COLO829 (cell line): ENCODE measurements around the gene MARCKSL1.

Experiments
- DNase-seq: peaks from one replicate; pipeline ENCODE4 v3.0.0; 2012; ENCODE audit warnings: low spot score

Gene MARCKSL1

DNA sequence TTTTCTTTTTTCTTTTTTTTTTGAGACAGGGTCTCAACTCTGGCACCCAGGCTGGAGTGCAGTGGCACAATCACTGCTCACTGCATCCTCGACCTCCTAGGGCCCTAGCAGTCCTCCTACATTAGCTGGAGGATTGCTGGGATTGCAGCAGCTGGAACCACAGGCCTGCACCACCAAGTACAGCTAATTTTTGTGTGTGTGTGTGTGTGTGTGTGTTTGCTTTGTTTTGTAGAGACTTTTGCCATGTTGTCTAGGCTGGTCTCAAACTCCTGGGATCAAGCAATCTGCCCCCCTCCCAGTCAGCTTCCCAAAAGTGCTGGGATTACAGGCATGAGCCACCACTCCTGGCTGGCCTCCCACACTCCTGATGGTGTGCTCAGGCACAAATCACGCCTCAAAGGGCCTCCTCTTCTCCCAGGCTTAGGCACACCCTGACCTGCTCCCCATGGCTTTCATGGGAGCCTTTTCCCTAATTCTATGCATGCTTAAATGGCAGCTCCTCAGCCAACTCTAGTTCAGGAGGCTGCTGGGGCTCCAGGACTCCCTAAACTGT is 16.9 kb upstream of the MARCKSL1 start:
- no peak for DNase-seq

DNA sequence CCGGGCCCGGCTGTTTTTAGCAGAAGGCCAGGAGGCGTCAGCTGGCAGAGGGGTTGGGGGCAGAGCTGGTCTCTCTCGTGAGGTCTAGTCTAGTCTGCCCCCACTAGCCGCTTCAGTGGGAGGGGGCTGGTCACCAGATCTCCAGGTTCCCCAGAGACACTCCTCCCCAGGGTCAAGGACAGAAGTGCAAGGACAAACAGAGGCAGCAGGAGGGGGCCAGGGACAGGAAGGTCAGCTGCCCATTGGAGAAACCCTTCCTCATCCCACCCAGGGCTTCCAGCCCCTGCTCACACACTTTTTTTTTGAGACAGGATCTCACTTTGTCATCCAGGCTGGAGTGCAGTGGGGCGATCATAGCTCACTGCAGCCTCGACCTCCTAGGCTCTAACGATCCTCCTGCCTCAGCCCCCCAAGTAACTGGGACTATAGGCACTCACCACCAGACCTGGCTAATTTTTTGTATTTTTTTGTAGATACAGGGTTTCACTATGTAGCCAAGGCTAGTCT is 16.3 kb upstream of the MARCKSL1 start:
- DNase-seq = no peak

DNA sequence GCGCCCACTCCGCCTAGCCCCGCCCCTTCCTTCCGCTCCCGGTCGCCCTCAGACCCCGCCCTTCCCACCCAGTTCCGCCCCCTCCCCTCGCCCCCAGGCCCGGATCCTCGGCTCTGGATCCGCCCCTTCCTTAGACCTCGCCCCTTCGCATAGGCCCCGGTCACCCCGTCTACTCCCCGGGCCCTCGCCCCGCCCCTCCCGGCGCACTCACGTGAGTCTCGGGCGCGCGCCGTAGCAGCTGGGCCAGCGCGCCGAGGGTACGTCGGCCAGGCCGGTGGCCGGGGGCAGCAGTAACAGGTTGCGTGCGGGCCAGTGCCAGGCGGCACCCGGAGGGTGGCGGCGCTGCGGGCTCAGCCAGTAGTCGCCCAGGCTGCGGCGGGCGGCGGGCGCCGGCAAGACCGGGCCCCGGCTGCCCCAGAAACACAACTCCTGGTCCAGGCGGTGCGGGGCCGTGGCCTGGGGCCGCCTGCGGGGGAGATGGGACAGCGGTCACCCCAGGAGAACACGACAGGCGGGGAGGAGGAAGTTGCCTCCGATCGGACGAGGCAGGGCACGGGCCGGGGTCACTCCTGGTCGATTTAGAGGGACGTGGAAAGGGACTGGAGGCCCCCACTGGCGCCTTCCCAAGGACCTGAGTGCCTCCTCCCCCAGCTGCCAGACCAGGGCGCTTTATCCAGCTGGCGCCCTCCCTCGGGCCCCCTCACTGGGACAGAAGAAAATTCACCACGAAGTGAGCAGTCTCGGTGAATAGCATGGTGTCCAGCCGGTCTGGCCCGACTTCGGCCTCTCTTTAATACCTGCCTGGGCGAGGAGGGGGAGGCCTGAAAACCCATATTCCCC is 15.6 kb upstream of the MARCKSL1 start:
- DNase-seq = peak; percentile 89

DNA sequence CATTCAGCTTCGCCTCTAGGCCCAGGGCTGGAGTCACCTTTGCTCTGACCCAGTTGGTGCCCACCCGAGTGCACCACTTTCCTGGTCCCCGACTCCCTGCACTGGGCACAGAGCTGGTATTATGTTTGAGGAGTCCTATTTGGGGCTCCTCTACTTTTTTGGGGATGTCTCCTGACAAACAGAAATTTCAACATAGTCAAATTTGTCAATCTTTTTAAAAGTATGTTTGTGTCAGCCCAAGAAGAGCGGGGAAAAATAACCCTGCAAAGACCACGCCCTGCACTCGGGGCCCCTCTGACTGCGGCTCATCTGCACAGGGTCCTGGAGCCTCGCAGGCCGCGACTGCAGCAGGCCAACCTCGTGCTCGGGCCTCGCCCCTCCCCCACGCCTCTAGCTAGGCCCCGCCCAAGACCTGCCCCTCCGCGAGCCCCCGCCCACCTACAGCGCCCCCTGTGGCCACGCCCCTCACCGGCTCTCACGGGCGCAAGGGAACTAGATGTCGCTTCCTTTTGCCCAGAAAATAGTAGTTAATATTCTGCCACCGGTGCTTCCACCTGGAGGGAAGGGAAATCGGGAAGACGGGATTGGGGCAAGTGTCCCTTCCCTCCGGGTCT is 14.9 kb upstream of the MARCKSL1 start:
- DNase-seq = peak; percentile 64

DNA sequence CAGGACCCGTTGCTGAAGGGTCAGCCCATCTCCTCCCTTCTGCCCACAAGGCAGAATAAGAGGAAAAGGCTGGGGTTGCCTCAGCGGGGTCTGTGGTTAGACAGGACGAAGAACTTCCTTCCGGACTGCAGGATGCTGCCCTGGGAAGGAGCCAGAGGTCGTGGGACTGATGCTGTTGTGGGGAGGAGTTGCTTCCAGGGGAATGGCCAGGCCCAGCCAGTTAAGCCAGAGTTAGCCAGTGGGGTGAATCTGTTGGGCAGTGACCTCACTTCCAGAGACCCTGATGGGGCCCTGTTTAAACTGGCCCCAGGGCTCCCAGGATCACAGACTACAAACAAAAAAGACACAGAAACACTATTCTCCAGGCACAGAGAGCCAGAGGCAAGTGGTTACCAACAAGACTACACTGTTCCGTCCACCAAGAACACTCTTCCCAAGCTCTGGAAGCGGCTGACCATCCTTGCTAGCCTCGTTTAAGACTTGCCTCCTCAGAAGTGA is 13.2 kb upstream of the MARCKSL1 start:
- no peak for DNase-seq

DNA sequence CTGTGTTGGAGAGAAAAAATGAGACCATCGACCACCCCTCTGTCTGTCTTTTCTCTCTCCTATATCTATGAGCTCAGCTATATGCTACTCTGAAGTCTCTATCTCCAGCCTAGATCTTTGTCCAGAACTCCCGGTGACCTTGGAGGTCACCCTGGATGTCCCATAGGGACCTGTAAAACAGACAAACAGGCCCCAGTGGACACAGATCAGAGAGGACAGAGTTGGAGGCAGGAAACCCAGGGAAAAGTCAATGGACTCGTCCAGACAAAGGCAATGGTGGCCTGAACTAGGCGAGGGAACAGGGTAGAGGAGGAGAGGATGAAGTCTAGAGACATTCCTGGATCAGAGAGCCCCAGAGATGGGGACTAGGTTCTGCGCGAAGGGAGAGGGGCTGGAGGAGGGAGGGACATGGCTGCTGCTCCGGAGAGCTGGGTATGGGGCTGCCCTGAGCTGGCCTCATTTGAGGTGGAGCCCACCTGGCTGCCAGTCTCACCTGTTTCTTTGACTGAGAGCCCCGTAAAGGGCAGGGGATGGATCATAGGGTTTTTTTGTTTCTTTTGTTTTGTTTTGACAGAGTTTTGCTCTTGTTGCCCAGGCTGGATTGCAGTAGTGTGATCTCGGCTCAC is 10.6 kb upstream of the MARCKSL1 start:
- DNase-seq = no peak

DNA sequence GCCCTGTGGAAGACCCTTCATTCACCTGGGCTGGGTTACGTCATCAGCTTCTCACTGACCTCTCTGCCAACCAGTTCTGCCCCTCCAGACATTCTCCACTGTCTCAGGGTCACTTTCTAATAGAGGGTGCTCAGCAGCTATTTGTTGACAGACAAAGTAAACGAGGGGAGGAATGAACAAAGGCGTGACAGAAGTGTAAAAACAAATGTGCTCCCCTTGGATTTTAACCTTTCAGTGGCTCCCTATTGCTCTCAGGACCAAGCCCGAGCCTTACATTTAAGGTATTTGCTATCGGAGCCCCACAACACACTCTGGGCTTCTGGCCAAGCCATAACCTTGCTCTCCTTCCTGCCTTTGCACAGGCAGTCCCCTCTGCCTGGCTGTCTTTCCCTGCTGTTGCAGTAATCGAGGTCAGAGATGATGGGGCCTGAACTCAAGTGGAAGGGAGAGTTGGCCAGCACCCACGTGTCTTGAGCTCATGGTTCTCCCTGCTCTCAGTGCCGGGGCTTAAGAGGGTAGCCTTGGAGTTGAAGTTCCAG is 9.3 kb upstream of the MARCKSL1 start:
- DNase-seq = no peak

DNA sequence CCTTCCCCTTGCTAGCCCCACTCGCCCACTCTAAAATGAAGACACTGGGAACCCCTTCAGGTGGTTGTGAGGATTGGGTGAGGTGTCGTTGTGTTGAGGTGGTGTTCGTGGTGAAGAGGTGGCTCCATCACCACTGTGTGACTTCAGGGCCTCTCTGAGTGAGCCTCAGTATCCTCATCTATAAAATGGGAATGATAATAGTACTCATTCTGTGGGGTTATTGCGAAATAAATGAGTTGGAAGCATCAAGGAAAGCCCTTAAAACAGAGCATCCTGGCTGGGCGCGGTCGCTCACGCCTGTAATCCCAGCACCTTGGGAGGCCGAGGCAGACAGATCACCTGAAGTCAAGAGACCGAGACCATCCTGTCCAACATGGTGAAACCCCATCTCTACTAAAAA is 6.7 kb upstream of the MARCKSL1 start:
- no peak for DNase-seq

DNA sequence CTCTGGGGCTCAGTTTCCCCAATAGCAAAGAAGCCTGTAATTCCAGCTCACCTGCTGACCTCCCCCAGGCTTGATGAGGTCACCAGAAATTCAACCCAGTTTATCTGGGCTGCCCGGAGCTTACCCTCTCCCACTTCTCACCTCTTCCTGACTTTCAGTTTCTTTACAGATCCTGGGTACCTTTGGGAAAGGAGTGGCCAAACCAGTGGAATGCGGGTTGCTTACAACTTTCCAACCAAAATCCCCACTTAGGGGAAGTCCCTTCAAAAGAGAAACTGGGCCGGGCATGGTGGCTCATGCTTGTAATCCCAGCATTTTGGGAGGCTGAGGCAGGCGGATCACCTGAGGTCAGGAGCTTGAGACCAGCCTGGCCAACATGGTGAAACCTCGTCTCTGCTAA is 5.9 kb upstream of the MARCKSL1 start:
- no peak for DNase-seq

DNA sequence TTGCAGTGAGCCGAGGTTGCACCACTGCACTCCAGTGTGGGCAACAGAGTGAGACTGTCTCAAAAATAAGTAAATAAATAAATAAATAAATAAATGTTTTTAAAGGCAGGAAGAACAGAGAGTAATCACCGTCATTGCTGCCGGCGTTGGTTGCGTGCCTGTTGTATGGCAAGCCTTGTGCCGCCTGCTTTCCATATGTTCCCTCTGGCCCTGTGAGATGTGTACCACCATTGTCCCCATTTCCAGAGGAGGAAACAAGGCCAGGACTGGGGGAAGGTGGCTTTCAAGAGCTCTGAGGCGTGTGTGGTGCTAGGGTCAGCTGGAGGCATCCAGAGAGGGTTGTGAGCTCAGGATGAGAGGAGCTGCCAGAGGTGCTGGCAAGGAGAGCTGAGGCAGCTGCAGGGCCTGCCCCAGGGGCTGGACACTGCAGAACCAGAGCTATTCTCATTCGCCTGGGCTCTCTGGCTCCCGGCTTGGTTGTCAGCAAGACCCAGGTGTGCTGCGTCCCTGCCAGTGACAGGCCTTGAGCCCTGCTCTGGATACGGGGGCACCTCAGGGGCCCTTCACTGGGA is 5.2 kb upstream of the MARCKSL1 start:
- DNase-seq = no peak

DNA sequence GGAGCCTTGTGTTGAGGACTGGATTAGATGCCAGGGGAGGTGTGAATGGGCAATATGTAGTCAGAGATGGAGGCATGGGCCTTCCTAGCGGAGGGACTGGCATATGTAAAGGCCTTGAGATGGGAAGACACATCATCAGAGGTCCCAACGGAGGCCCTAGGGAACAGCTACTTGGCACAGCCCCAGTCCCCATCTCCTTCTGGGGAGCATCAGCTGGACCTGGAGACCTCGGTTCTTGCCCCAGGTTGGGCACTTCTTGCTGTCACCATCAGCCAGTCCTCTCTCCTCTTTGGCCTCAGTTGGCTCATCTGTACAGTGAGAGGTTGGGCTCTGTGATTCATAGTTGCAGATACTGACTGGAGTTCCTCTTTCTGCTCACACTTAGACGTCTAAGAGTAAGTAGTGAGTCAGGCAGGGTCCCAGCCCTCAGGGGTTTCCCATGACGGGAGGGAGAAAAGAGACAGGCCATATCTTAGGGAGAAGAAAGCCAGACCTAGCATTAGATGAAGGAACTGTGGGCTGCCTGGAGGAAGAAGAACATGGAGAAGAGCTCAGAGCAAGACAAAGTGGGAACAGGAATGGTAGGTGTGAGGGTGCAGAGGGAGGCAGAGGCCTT is 3.4 kb upstream of the MARCKSL1 start:
- DNase-seq = no peak

DNA sequence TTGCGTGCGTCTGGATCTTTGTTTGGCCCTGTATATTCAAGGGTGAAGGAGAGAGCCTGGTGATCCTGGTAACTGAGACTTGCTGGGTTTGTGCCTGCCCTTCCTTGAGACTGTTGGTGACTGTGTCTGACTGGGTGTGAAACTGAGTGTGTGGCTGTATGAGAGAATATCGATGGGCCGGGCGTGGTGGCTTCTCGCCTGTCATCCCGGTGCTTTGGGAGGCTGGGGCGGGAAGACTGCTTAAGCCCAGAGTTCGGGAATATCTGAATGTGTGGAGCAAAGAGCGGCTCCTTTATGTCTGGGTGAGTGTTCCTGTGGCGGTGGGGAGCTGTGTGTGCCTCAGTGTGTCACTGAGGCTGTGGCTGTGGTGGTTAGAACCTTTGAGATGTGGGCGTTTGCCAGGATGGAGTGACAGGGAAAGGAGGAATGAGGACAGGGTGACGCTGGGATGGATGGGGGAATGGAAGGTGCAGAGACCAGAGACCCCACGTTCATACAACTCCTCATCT is 2.7 kb upstream of the MARCKSL1 start:
- no peak for DNase-seq

DNA sequence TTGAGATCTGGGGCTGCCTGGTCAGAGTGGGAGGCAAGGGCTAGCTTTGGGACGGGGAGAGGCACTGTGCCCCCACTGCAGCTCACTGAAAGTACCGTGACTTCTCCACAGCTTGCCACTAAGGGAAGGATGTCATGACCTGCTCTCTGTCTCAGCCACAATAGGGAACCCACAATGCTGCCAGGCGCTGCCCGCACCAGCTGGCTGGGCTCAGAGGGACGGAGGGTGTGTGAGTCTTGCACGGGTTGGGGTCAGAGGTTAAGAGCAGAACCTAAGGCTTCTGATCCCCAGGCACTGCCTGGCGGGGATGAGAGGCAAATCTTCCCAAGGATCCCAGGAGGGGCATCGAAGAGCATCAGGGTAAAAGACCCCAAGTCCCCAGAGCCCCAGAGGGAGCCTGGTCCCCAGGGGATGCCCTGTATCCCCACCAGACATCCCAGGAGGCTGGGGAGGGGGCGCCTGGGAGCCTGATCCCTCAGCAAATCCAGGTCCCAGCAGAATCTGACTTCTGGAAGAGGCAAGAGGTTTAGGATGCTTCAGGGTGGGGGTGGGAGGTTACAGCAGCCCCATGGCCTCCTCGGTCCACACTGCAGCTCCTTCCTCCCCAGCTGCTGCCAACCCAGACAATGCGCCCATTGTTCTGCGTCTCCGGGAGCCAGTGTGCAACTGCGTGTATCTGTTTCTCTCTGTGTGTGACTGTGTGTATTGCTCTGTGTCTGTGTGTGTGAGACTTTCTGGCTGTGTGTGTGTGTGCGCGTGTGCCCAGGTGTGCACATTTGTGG is 2.0 kb upstream of the MARCKSL1 start:
- DNase-seq = peak; percentile 79

DNA sequence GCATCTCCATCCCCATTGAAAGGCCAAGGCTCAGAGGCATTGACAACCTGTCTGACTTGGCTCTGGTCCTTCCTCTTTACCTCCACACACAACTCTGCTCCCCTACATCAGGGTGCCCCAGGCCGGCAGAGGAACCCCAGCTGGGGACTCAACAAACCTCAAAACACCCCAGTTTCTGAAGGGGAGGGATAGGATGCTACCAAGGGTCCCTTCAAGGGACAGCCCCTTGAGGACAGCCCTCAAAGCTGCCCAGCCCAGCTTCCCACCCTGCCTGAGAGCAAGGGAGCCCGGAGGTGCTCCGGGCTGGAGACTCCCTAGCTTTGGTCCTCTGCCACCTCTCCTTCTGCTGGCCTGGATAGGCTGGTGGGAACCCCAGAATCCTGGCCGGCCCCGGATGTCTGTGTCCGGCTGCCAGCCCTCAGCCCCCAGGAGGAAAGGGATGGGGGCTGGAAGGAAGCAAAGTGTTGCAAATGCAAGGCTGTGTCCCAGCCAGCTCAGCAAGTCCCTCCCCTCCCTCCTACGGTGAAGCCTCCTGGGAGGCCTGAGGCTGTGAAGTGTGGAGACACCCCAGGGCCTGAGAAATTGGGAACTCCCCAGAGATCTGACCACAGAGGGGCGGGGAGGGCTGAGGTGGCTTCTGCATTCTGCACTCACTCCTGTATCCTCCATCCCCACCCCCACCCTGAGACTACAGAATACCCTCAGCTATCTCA is 1.1 kb upstream of the MARCKSL1 start:
- DNase-seq = no peak

DNA sequence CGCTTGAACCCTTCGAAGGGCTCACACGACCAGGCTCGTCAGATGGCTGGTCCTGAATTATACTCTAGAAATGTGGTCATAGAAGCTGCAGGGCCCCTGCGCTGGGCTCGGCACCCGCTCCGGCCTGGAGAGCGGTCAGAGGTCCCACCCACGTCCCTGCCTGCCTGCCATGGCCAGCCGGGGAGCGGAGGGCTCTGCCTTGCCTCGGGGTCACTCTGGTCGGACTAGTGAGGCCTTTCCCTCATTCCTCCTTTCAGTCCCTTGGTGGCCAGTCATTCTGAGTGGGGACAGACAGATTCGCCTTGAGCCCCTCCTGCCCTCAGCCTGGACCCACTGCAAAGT is 529 bp upstream of the MARCKSL1 start:
- DNase-seq = no peak

DNA sequence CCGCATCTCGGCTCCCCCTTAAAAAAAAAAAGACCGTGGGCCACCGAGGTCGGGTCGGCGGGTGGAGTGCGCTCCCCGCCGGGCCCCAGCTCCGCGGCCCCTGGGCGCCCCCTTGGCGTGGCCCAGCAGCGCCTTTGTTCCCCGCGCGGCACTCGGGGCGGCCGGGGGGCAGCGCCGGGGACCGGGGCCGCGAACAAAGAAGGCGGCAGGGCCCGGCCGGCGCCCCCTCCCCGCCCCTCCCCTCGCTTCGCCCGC is 571 bp downstream of the MARCKSL1 start:
- no peak for DNase-seq

DNA sequence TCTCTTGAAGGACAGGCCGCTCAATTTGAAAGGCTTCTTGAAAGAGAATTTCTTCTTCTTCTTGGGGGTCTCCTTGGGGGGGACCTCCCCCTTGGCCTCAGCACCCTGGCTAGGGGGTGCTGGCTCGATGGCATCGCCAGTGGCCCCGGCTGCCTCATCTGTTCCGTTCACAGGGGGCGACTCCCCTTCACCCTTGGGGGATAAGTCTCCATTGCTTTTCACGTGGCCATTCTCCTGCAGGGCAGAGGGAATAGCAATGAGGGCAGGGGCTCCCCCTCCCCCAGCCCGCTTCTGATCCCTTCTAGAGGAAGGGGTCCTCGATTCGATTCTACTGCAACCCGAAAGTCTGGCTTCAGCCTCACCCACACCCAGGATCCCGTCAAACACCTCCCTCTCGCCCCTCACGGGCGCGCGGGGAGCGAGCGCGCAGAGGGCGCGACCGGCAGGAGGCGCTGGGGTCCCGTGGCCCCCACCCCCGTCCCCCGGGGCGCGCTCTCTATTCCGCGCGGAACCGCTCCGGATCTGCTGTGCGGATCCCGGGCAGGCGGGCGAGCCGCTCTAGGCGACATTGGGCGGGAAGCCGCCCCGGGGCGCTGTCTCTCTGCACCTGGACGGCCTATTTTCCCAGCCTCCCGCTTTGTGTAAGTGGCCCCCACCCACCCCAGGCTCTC is 1.0 kb downstream of the MARCKSL1 start:
- no peak for DNase-seq

DNA sequence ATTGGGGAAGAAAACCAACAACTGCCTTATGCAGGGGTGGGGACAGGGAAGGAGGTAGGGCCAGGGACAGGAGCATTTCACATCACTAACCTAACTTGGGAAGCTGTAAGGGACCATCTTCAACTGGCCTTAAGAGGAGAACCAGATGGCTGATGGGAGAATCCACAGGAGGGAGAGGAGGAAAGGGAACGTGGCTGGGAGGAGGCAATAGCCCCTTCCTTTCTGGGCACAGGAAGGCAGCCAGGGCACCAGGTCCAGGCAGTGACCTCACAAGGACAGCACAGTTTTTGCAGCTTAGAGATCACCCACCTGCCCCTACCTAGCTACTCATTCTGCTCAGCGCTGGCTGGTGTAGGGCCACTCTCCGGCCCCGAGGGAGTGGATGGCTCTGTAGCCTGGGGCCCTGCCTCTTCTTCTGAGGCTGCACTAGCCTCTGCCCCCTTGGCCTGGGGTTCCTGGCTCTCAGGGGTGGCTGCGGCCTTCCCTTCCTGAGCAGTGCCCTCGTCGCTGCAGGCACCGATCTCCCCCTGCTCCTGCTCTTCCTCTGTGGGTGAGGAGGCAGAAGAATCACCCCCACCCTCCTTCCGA is 1.7 kb downstream of the MARCKSL1 start:
- no peak for DNase-seq

DNA sequence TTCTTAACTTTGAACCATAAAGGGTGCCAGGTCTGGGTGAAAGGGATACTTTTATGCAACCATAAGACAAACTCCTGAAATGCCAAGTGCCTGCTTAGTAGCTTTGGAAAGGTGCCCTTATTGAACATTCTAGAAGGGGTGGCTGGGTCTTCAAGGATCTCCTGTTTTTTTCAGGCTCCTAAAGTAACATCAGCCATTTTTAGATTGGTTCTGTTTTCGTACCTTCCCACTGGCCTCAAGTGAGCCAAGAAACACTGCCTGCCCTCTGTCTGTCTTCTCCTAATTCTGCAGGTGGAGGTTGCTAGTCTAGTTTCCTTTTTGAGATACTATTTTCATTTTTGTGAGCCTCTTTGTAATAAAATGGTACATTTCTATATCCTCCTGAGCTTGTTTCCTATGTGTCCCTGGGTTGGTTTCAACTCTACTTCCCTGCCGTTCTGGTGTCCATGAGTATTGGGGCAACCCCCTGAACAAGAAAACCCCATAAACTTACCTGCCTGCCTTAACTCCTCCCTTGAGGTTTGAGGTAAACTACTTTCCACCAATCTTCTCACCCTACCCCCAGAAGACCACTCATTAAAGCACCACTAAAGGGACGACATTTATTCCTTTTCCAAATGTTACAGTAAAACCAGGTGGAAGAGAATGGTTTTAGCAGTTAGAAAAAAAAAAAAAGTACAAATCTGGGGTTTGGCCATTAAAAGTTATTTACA is 2.6 kb downstream of the MARCKSL1 start:
- no peak for DNase-seq
